Epithelial cell of proximal tubule (primary cell): ENCODE measurements around the gene HOXC13. TPM values are rescaled to one million over a fixed set of nuclear protein-coding genes. Genes with fewer than 3 reads are reported as not detected.

Experiments used
- DNase-seq: peaks from one replicate; pipeline ENCODE4 v3.0.0-alpha.2; 2011; ENCODE audit warnings: low read depth
- H3K4me3 ChIP-seq: 2 replicates; pipeline ENCODE4 v1.5.1; 2011; ENCODE audit warnings: low read depth, mild to moderate bottlenecking, low read length
- CTCF ChIP-seq: conservative IDR thresholded peaks from 2 replicates; pipeline ENCODE4 v1.5.1; 2012; ENCODE audit warnings: low read depth, mild to moderate bottlenecking, low read length
- total RNA-seq: library from RNA; depleted of rRNA; stranded (reverse); fragments of >200 nt; gene quantifications from 2 replicates; pipeline ENCODE4 v1.2.3, GENCODE V29; 2015

HOXC13 gene
- total RNA-seq, 1 donor from 2014 or later: not detected

- TF ChIP-seq CTCF: peak; percentile 61
- H3K4me3 ChIP-seq: peak overlapping the region; percentile 98
- no peak for DNase-seq
Measured at GRCh38 chr12:53989227-53990113, 50.8 kb downstream of the HOXC13 start.

GRCh38 chr12:53990311-53991076, 51.9 kb downstream of the HOXC13 start:
- TF ChIP-seq CTCF: no peak
- H3K4me3 ChIP-seq: peak overlapping the region; percentile 98
- DNase-seq: no peak

- peak overlapping the region; percentile 98 for H3K4me3 ChIP-seq
- TF ChIP-seq CTCF: no peak
- DNase-seq: no peak
Measured at GRCh38 chr12:53991077-53991460, 52.4 kb downstream of the HOXC13 start.

- no peak for TF ChIP-seq CTCF
- H3K4me3 ChIP-seq: peak overlapping the region; percentile 98
- no peak for DNase-seq
Measured at GRCh38 chr12:53992377-53992889, 53.8 kb downstream of the HOXC13 start.

GRCh38 chr12:53993162-53994008, 54.8 kb downstream of the HOXC13 start:
- H3K4me3 ChIP-seq: peak overlapping the region; percentile 84
- TF ChIP-seq CTCF: no peak
- DNase-seq: no peak

GRCh38 chr12:53994009-53994263, 55.3 kb downstream of the HOXC13 start:
- H3K4me3 ChIP-seq: peak overlapping the region; percentile 84
- DNase-seq: no peak

More at GRCh38 chr12:53994009-53994263, 55.3 kb downstream of the HOXC13 start:
- TF ChIP-seq CTCF: no peak
